ENCODE results near the gene CDH16. TPM values are rescaled to one million over a fixed set of nuclear protein-coding genes. Genes with fewer than 3 reads are reported as not detected.

Gene CDH16
- total and polyA plus RNA-seq, 2 experiments from 2014 or later = 3.2 to 4.4 TPM

DNA sequence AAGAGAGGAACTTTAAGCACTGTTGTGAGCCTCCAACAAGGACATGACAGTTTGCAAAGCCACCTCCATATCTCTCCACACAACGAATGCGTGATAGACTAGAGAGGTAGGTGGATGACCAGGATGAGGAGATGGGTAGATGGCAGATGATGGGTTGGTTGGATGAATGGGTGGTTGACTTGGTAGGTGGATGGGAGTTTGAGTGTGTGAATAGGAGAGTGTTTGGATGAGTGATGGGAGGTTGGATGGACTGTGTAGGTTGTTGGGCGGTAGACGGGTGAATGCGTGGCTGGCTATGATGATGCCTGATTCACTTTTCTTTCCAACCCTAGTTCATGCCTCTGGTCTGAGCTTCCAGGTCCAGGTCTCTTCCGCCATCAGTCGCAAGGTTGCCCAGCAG lies 4.1 kb downstream of the CDH16 start:
- Histone ChIP-seq H3K27ac (no peak overlapping the region), H4K20me1 (ENCODE audit: insufficient read depth, poor library complexity, severe bottlenecking) (no peaks in the 10 kb centered on the region), H3K9me2 (replicated peaks; ENCODE audit: insufficient read depth) (no peaks in the 10 kb centered on the region), H3K4me1 (ENCODE audit: insufficient read depth) (no peaks in the 10 kb centered on the region), H3K4me2 (no peak overlapping the region), H3K79me2 (no peaks in the 10 kb centered on the region), H3K9me3 (ENCODE audit: low read depth) (no peaks in the 10 kb centered on the region), H2AFZ (no peak overlapping the region), H3K4me3 (no peak overlapping the region), H3K27me3 (no peaks in the 10 kb centered on the region), H3K36me3 (replicated peaks; ENCODE audit: insufficient read depth, low read depth) (no peaks in the 10 kb centered on the region)
- DNase-seq (ENCODE audit: low spot score) = no peak
- WGBS (ENCODE audit: low lambda C conversion rate, missing lambda C conversion rate) = 98% methylated on average over 7 of the region's 7 CpGs
- no peak for TF ChIP-seq EZH2phosphoT487 (IDR thresholded peaks at IDR 0.05; ENCODE audit: low read depth, severe bottlenecking, unreplicated experiment)
- TF ChIP-seq EZH2 (IDR thresholded peaks at IDR 0.05; ENCODE audit: borderline replicate concordance) = no peak
- TF ChIP-seq, protein P1, sequence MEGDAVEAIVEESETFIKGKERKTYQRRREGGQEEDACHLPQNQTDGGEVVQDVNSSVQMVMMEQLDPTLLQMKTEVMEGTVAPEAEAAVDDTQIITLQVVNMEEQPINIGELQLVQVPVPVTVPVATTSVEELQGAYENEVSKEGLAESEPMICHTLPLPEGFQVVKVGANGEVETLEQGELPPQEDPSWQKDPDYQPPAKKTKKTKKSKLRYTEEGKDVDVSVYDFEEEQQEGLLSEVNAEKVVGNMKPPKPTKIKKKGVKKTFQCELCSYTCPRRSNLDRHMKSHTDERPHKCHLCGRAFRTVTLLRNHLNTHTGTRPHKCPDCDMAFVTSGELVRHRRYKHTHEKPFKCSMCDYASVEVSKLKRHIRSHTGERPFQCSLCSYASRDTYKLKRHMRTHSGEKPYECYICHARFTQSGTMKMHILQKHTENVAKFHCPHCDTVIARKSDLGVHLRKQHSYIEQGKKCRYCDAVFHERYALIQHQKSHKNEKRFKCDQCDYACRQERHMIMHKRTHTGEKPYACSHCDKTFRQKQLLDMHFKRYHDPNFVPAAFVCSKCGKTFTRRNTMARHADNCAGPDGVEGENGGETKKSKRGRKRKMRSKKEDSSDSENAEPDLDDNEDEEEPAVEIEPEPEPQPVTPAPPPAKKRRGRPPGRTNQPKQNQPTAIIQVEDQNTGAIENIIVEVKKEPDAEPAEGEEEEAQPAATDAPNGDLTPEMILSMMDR (IDR thresholded peaks at IDR 0.05; ENCODE audit: poor library complexity) = no peak

DNA sequence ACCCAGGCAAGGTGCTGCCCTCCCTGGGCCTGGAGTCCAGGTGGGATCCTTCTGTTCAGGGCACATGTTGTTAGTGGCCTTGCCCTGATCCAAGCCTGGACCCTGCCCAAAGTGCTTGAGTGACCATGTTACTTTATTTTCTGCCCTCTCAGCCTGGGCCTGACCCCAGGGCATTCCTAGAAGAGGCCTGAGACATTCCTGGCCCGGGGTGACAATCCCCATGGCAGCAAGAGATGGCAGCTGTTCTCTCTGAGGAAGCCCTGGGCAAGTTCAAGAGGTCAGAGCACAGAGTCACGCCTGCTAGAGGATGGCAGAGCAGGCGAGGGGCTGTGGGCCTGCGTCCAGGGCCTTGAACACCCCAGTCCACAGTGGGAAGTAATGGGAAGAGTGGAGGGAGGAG lies 5.0 kb downstream of the CDH16 start:
- Histone ChIP-seq H2AFZ (no peak overlapping the region), H3K27ac (no peak overlapping the region), H3K9me3 (ENCODE audit: low read depth) (no peaks in the 10 kb centered on the region), H3K4me1 (ENCODE audit: insufficient read depth) (no peaks in the 10 kb centered on the region), H3K4me3 (no peak overlapping the region), H3K9me2 (replicated peaks; ENCODE audit: insufficient read depth) (no peaks in the 10 kb centered on the region), H3K4me2 (no peak overlapping the region), H3K27me3 (no peaks in the 10 kb centered on the region), H3K79me2 (no peaks in the 10 kb centered on the region), H3K36me3 (replicated peaks; ENCODE audit: insufficient read depth, low read depth) (no peaks in the 10 kb centered on the region), H4K20me1 (ENCODE audit: insufficient read depth, poor library complexity, severe bottlenecking) (no peaks in the 10 kb centered on the region)
- DNase-seq (ENCODE audit: low spot score) = no peak
- 83% methylated on average over 4 of the region's 4 CpGs for WGBS (ENCODE audit: low lambda C conversion rate, missing lambda C conversion rate)
- no peak for TF ChIP-seq EZH2 (IDR thresholded peaks at IDR 0.05; ENCODE audit: borderline replicate concordance)
- TF ChIP-seq EZH2phosphoT487 (IDR thresholded peaks at IDR 0.05; ENCODE audit: low read depth, severe bottlenecking, unreplicated experiment) = no peak
- TF ChIP-seq, protein P1 (IDR thresholded peaks at IDR 0.05; ENCODE audit: poor library complexity) = no peak

DNA sequence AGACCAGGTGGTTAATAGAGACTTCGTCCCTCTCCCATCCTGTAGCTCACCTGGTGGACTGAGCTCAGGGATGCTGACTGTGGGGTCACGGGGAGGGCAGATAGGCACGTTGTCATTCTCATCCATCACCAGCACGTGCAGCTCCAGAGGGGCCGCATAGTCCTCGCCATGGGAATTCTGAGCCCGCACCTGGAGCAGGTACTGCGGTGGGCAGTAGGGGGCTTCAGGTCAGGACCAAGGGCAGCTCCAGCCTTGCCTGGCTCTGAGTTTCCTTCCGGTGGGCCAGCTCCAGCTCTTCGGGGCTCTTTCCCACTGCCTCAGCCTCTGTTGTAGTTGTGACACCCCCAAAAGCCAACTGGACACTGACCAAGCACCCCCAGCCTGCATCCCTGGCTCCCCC lies 5.6 kb downstream of the CDH16 start:
- Histone ChIP-seq H2AFZ (no peak overlapping the region), H3K4me3 (no peak overlapping the region), H4K20me1 (ENCODE audit: insufficient read depth, poor library complexity, severe bottlenecking) (no peaks in the 10 kb centered on the region), H3K9me2 (replicated peaks; ENCODE audit: insufficient read depth) (no peaks in the 10 kb centered on the region), H3K27ac (no peak overlapping the region), H3K4me1 (ENCODE audit: insufficient read depth) (no peaks in the 10 kb centered on the region), H3K4me2 (no peak overlapping the region), H3K79me2 (no peaks in the 10 kb centered on the region), H3K36me3 (replicated peaks; ENCODE audit: insufficient read depth, low read depth) (no peaks in the 10 kb centered on the region), H3K9me3 (ENCODE audit: low read depth) (no peaks in the 10 kb centered on the region), H3K27me3 (no peaks in the 10 kb centered on the region)
- TF ChIP-seq EZH2 (IDR thresholded peaks at IDR 0.05; ENCODE audit: borderline replicate concordance) (no peak), EZH2phosphoT487 (IDR thresholded peaks at IDR 0.05; ENCODE audit: low read depth, severe bottlenecking, unreplicated experiment) (no peak)
- TF ChIP-seq, protein P1 (IDR thresholded peaks at IDR 0.05; ENCODE audit: poor library complexity) = no peak
- DNase-seq (ENCODE audit: low spot score) = no peak
- 44% methylated on average over 10 of the region's 10 CpGs for WGBS (ENCODE audit: low lambda C conversion rate, missing lambda C conversion rate)

DNA sequence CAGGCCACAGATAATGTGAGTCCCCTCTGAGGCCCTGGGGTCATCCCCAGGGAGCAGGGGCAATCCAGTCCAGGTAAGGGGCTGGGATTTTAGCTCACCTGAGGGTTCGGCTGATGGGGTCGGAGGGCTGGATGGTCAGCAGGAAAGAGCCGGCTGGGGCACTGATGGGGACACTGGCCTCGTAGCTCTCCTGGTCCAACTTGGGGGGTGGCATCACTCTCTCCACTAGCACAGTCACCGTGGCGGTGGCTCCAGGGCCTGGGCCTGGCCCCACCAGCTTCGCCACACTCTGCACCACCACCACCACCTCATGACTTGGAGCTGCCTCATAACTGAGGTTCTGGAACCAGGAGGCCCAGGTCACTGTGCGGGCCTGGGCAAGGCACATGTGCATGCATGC lies 6.9 kb downstream of the CDH16 start:
- WGBS (ENCODE audit: low lambda C conversion rate, missing lambda C conversion rate) = 95% methylated on average over 8 of the region's 8 CpGs
- Histone ChIP-seq H2AFZ (no peak overlapping the region), H3K4me1 (ENCODE audit: insufficient read depth) (no peaks in the 10 kb centered on the region), H3K4me2 (no peak overlapping the region), H3K27ac (no peak overlapping the region), H3K9me3 (ENCODE audit: low read depth) (no peaks in the 10 kb centered on the region), H3K79me2 (no peaks in the 10 kb centered on the region), H3K9me2 (replicated peaks; ENCODE audit: insufficient read depth) (no peaks in the 10 kb centered on the region), H4K20me1 (ENCODE audit: insufficient read depth, poor library complexity, severe bottlenecking) (no peaks in the 10 kb centered on the region), H3K4me3 (no peak overlapping the region), H3K36me3 (replicated peaks; ENCODE audit: insufficient read depth, low read depth) (no peaks in the 10 kb centered on the region), H3K27me3 (no peaks in the 10 kb centered on the region)
- TF ChIP-seq EZH2 (IDR thresholded peaks at IDR 0.05; ENCODE audit: borderline replicate concordance) (no peak), EZH2phosphoT487 (IDR thresholded peaks at IDR 0.05; ENCODE audit: low read depth, severe bottlenecking, unreplicated experiment) (no peak)
- TF ChIP-seq, protein P1 (IDR thresholded peaks at IDR 0.05; ENCODE audit: poor library complexity) = no peak
- DNase-seq (ENCODE audit: low spot score) = no peak

All from hepatocyte (in vitro differentiated cells).